HG03139 (cell line): Measurements from ENCODE around the gene DNAH8.

ENCODE experiments used
- ATAC-seq: cut with Tn5 transposase; IDR thresholded peaks from one replicate; pipeline ENCODE4 v1.9.1; 2021; ENCODE audit not compliant: unreplicated experiment

The DNAH8 gene

DNA sequence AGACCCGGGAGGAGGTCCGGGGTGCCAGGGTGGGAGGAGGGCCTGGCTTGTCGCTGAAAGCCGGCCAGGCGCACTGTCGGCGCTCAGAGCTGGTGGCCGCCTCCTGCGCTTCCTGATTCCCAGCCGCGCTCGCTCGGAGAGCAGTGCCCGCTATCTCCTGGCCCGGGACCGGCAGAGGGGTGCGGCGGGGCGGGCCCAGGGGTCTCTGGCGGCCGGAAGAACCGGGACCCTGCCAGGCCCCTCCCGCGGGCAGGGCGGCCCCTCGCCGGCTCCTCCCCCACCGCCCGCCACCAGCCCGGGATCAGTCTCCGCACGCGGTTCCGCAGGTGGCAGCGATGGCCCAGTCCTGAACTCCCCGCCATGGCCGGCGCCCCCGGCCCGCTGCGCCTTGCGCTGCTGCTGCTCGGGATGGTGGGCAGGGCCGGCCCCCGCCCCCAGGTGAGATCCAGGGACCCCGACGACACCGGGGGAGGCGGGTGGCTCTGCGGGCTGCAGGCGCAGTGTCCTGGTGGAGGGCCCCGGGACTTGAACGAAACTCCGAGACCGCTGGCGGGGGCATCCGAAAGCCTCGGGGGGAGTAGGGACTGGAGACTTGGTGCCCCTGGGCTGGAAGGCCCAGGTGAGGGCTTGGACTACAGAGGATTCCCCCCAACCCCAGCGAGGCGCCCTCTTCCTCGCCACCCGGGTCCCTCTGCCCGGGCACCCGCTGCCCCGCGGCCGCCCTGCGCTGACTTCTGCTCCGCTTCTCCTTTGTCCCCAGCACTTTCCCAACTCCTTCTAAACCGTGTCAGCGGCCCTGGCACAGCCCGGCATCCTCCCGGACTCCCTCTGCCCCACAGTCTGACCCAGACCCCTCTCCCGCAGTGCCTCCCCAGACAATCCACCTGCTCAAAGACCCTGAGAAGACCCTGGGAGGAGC is 333.6 kb downstream of the DNAH8 start, which contains the start of gene GLP1R:
Gene GLP1R (plus strand): TSS at position 301 of the 919 bp plus-strand sequence. CDS start 60 bp downstream, at position 361.
- ATAC-seq, result no peak

- ATAC-seq, result no peak
Measured at GRCh38 chr6:39049575-39050283, 334.6 kb downstream of the DNAH8 start.

DNA sequence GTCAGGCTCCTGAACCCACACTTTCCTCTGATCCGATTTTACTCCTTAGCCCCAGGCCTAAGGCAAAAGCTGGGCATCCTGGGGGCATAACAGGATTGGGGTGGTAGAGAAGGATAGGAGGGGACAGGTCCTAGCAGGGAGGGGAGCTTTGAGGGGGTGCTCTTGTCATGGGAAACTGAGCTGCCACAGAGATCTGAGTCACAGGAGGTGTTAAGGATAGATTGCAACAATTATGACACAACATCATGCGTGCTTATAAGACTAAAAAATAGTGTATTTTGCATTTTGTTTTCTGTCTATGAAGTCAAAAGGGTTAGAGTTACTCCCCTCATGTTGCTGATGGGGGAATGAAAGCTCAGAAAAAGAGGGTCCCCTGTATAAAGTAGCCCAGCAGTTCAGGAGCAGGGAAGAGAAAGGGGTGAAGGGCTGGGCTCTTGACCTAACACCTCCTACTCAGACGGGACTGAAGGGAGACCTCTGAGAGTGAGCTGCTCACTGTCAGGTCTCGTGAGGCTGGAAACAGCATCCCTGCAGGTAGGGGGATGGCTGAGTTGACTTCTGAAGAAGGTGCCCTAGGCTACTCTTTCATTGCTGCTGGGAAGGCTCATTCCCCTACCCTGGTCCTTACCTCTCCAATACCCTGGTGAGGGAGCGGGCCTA is 335.5 kb downstream of the DNAH8 start:
- ATAC-seq, result no peak

GRCh38 chr6:39051399-39052122 is 336.4 kb downstream of the DNAH8 start:
- no peak for ATAC-seq

DNA sequence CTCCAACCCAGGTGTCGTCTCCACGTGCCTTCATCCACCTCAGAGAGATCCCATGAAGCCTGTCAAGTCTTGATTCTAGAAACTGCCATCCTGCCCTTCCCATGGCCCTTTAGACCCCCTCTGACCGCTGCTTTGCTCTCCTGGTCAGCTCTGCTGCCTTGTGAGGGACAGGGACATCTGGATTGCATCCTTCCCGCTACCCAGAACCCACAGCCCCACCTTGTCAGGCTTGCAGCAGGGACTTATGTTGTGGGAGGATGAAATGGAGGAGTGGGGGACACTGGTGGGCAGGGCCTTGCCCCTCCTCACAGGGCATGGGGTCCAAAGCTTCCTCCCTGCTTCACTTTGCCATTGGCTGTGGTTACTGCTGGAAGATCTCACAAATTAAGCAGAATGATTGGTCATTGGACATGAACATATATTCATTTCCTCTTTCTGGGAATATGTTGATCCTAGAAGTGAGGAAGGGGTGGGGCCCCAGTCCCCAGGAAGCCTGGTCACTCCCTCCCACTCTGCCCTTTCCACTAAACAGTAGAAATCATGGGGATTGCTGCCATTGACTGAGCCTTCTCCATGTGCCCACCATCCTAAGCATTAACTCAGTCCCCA is 338.0 kb downstream of the DNAH8 start:
- ATAC-seq, result no peak

- no peak for ATAC-seq
Measured at GRCh38 chr6:39053854-39054576, 338.9 kb downstream of the DNAH8 start.

GRCh38 chr6:39054577-39055142 is 339.5 kb downstream of the DNAH8 start:
- ATAC-seq, result no peak

- no peak for ATAC-seq
Measured at GRCh38 chr6:39055661-39056060, 340.6 kb downstream of the DNAH8 start.

DNA sequence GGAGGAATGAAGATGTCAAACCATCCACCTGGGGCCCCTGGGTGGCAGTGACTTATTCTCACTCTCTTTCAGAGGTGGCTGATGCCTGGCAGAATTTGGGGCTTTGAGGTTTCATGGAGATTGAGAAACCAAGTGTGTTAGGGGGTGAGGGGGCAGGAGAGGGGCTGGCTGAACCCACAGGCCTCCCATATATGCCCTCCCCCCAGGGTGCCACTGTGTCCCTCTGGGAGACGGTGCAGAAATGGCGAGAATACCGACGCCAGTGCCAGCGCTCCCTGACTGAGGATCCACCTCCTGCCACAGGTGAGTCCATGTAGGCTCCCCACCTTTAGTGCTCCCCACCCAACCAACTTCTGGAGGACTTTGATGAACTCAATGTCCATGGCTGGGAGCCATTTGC is 341.1 kb downstream of the DNAH8 start:
- ATAC-seq, result no peak

GRCh38 chr6:39056681-39057080 is 341.6 kb downstream of the DNAH8 start:
- no peak for ATAC-seq

- ATAC-seq, result no peak
Measured at GRCh38 chr6:39057251-39058155, 342.4 kb downstream of the DNAH8 start.

- ATAC-seq, result no peak
Measured at GRCh38 chr6:39058471-39059147, 343.5 kb downstream of the DNAH8 start.

DNA sequence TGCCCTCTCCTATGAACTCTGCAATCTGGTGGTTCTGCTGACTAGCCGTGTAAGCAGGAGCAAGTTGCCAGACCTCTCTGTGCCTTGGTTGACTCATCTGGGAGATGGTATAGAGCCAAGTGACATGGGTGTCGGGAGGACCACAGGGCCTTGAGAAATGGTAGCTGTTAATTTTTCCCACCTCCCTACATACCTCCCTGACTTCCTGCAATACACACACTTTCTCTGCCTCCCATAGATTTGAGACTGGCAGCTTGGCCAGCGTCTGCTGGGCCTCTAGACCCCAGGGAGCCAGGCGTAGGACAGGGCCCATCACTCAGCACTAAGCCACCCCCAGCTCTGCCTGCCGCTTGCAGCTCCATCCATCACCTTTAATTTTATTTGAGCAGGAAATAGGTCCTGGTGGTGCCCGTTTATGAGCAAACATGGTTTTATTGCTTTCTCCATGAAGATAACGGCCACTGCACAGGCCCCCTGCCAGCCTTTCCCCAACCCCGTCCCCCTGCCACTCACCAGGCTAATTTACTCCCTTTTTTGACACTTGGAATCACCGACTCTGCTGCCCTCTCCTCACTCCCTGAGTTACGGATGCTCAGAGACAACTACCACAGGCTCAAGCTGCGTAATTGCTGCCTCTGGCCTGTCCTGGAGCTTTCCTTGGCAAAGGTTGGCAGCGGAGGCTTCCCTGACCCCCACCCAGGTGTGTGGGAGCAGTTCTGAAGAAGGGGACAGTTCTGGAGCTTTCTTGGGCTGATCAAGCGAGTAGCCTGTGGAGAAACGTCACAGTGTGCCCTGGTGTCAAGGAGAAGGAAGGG is 344.6 kb downstream of the DNAH8 start:
- no peak for ATAC-seq

DNA sequence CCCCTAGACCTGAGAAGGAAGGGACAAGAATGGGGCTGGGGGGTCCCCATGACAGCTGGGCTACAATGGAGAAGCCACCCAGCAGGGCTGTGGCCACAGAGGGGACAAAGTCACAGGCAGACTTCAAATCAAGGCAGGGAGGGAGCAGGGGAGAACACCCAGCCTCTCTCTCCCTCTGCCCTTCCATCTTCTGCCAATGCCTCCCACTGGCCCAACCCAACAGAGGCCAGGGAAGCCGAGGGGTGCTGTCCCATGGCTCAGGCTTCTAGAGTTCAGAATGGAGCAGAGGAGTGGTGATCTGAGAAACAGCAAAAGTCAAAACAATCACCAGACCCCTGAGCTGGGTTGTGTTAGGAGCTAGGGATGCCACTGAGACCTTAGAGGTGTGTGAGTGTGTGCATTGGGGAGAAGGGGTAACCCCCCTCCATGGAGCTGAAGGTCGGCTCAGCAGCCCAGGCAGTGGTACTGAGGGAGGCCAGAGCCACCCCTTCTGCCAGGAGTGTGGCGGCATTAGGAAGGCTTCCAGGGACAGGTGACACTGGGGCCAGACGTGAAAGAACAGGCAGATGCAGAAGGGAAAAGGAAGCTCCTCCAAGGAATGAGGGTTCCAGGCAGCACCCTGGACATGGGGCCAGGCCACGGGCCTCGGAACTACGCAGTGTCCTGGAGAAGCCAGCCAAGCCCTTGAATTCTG is 345.5 kb downstream of the DNAH8 start:
- no peak for ATAC-seq

DNA sequence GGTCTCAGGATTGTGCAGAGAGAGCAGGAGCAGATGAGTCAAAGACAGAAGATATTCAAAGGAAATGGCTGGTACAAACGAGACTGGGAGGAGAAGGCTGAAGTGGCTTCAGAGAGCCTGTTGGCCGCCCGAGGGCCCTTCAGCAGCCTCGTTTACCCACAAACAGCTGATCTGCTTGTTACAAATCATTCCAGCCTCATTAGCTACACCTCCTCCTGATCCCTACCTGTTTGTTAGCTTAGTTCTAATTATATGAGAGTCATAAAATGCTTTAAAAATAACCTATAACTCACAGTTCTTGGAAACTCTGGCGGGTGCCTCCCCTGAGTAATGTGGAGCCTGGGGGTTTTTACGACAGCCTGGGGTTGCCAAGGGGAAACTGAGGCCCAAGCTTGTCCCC is 346.1 kb downstream of the DNAH8 start:
- no peak for ATAC-seq

- no peak for ATAC-seq
Measured at GRCh38 chr6:39061588-39061987, 346.5 kb downstream of the DNAH8 start.
